PC-3 (cell line): Measurements from ENCODE around the gene NASP. TPM values are rescaled to one million over a fixed set of nuclear protein-coding genes. Genes with fewer than 3 reads are reported as not detected.

Experiments
- ATAC-seq: fragments of 200-7000 bp; cut with Tn5 transposase; 2 replicates; pipeline ENCODE4 v1.9.1; 2020; ENCODE audit warnings: mild to moderate bottlenecking, moderate library complexity
- BruUV-seq: library from RNA; stranded (reverse); fragments of 400-500 nt; replicated peaks from 2 replicates; lab custom pipeline; 2021; lab: Mats Ljungman, UMichigan
- CTCF ChIA-PET: fragments of 300-600 bp; sonication (Branson Sonifier 250); formaldehyde crosslinking; loops from one replicate; lab custom pipeline; 2022; ENCODE audit warnings: antibody characterized with exemption; lab: Charles Lee
- POLR2A ChIA-PET: fragments of 300-600 bp; sonication (Branson Sonifier 250); formaldehyde crosslinking; loops from one replicate; lab custom pipeline; 2022; ENCODE audit warnings: antibody characterized with exemption; ENCODE audit not compliant: unreplicated experiment; lab: Charles Lee
- DNase-seq: peaks from one replicate; pipeline ENCODE4 v3.0.0-alpha.2; 2015
- H2AFZ ChIP-seq: fragments of 300-600 bp; sonication (generic); 2 replicates; pipeline ENCODE4 v1.6.0; 2016; ENCODE audit warnings: antibody characterized with exemption, low read length
- H3F3A ChIP-seq: fragments of 300-600 bp; sonication (generic); one replicate; pipeline ENCODE4 v1.6.0; 2017; ENCODE audit warnings: antibody characterized with exemption, low read length, control low read depth, mild to moderate bottlenecking; ENCODE audit not compliant: unreplicated experiment
- H3K27ac ChIP-seq: fragments of 300-600 bp; sonication (generic); 2 replicates; pipeline ENCODE4 v1.5.1; 2016; ENCODE audit warnings: mild to moderate bottlenecking, low read length
- H3K27me3 ChIP-seq: fragments of 300-600 bp; sonication (generic); 2 replicates; pipeline ENCODE4 v1.6.1; 2016; ENCODE audit warnings: low read length, mixed read lengths
- H3K36me3 ChIP-seq: fragments of 300-600 bp; sonication (generic); 2 replicates; pipeline ENCODE4 v1.6.1; 2016; ENCODE audit warnings: low read depth, mixed run types, low read length, mixed read lengths
- H3K4me1 ChIP-seq: fragments of 300-600 bp; sonication (generic); 2 replicates; pipeline ENCODE4 v1.5.1; 2016; ENCODE audit warnings: low read length; ENCODE audit not compliant: insufficient read depth
- H3K4me2 ChIP-seq: fragments of 300-600 bp; sonication (generic); 2 replicates; pipeline ENCODE4 v1.6.0; 2016; ENCODE audit warnings: low read length
- H3K4me3 ChIP-seq: fragments of 300-600 bp; sonication (generic); 2 replicates; pipeline ENCODE4 v1.5.1; 2016; ENCODE audit warnings: mild to moderate bottlenecking, low read length, mixed read lengths
- H3K79me2 ChIP-seq: fragments of 300-600 bp; sonication (generic); 2 replicates; pipeline ENCODE4 v1.6.1; 2017; ENCODE audit warnings: low read length, mixed read lengths
- H3K9ac ChIP-seq: fragments of 300-600 bp; sonication (generic); 2 replicates; pipeline ENCODE4 v1.6.0; 2016; ENCODE audit warnings: mild to moderate bottlenecking, low read length
- H3K9me2 ChIP-seq: fragments of 300-600 bp; sonication (generic); replicated peaks from 2 replicates; pipeline ENCODE4 v1.6.1; 2016; ENCODE audit warnings: mixed run types, low read length, mixed read lengths
- H3K9me3 ChIP-seq: fragments of 300-600 bp; sonication (generic); 2 replicates; pipeline ENCODE4 v1.6.1; 2016; ENCODE audit warnings: low read length, mixed read lengths
- H4K20me1 ChIP-seq: fragments of 300-600 bp; sonication (generic); 2 replicates; pipeline ENCODE4 v1.6.1; 2016; ENCODE audit warnings: low read length, mixed read lengths
- EZH2 ChIP-seq: fragments of 300-600 bp; sonication (generic); IDR thresholded peaks from one replicate; pipeline ENCODE4 v1.6.1; 2017; ENCODE audit warnings: antibody characterized with exemption, mild to moderate bottlenecking, low read length; ENCODE audit not compliant: unreplicated experiment
- EZH2phosphoT487 ChIP-seq: fragments of 300-600 bp; sonication (generic); IDR thresholded peaks from 2 replicates; pipeline ENCODE4 v1.6.1; 2018; ENCODE audit warnings: mild to moderate bottlenecking, antibody characterized with exemption, low read length, borderline replicate concordance
- intact Hi-C: fragments of 100-400 bp; cut with micrococcal nuclease; formaldehyde crosslinking; loops from 2 replicates; pipeline ENCODE4 v1.9.0; 2023
- total RNA-seq: library from RNA; depleted of rRNA; stranded (reverse); fragments of >200 nt; gene quantifications from 2 replicates; pipeline ENCODE4 v1.2.3, GENCODE V29; 2014
- TF ChIP-seq, protein P1 (sequence below): fragments of 300-600 bp; sonication (generic); conservative IDR thresholded peaks from 2 replicates; pipeline ENCODE4 v1.5.1; 2017; ENCODE audit warnings: antibody characterized with exemption, low read depth, mild to moderate bottlenecking, low read length

The NASP gene
- total RNA-seq, 1 experiment from 2014 or later, result 119 TPM

DNA sequence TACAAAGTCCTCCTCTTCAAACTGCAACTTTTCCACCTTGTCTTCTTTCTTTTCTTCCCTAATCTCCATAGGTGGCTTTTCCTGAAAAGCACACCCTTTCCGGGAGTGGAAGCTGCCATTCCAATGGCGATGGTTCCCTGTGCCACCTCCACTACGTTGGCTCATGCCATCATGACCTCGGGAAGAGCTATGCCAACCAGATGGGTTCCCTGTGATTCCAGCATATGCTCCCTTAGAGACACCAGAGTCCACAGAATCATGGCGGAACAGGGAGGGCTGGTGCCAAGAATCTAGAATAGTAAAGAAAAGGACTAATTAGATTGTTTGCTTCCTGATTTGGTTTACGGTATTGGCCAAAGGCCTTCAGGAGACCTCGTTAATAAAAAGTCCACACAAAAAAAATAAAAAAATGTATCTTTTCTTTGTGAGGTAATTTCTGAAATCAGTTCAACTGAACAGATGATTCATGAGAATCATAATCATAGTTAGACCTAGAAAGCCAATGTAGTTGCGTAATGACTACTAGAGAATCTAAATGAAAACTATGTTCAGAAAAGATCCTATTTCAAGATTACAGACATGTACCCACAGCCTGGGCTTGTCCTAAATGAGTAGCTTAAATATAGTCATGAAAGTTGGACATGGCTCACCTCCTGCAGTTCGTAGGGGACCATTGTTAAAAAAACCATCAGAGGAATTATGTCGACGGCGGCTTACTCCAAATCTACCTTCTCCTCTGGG is 70.9 kb downstream of the NASP start:
- H2AFZ ChIP-seq, result no peak overlapping the region
- CTCF ChIA-PET, result no interaction called here
- TF ChIP-seq EZH2phosphoT487 (no peak), EZH2 (no peak)
- TF ChIP-seq, protein P1, sequence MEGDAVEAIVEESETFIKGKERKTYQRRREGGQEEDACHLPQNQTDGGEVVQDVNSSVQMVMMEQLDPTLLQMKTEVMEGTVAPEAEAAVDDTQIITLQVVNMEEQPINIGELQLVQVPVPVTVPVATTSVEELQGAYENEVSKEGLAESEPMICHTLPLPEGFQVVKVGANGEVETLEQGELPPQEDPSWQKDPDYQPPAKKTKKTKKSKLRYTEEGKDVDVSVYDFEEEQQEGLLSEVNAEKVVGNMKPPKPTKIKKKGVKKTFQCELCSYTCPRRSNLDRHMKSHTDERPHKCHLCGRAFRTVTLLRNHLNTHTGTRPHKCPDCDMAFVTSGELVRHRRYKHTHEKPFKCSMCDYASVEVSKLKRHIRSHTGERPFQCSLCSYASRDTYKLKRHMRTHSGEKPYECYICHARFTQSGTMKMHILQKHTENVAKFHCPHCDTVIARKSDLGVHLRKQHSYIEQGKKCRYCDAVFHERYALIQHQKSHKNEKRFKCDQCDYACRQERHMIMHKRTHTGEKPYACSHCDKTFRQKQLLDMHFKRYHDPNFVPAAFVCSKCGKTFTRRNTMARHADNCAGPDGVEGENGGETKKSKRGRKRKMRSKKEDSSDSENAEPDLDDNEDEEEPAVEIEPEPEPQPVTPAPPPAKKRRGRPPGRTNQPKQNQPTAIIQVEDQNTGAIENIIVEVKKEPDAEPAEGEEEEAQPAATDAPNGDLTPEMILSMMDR, result no peak
- no TSS peak for BruUV-seq
- POLR2A ChIA-PET, result no interaction called here
- peaks cover 3% of the 10 kb centered on the region for H3F3A ChIP-seq
- peaks cover 8% of the 10 kb centered on the region; the same call in 1 of the 2 replicates for H3K79me2 ChIP-seq
- H3K9ac ChIP-seq, result no peak overlapping the region
- H3K4me1 ChIP-seq, result no peaks in the 10 kb centered on the region
- no peak for DNase-seq
- ATAC-seq, result no peak
- H4K20me1 ChIP-seq, result no peaks in the 10 kb centered on the region
- H3K36me3 ChIP-seq, result peaks cover 80% of the 10 kb centered on the region
- no peaks in the 10 kb centered on the region for H3K9me2 ChIP-seq
- no peaks in the 10 kb centered on the region for H3K27me3 ChIP-seq
- no peak overlapping the region for H3K4me2 ChIP-seq
- H3K4me3 ChIP-seq, result no peak overlapping the region
- no peaks in the 10 kb centered on the region for H3K9me3 ChIP-seq
- intact Hi-C loops, result no loop called here
- H3K27ac ChIP-seq, result no peak overlapping the region

GRCh38 chr1:45656573-45657226 is 72.9 kb downstream of the NASP start:
- no peak overlapping the region for H3K4me3 ChIP-seq
- ChIA-PET POLR2A (no interaction called here), CTCF (no interaction called here)
- no peaks in the 10 kb centered on the region for H3K4me1 ChIP-seq
- H3K9me3 ChIP-seq, result no peaks in the 10 kb centered on the region
- no peak overlapping the region for H3K27ac ChIP-seq
- no peak overlapping the region for H3K4me2 ChIP-seq
- no peaks in the 10 kb centered on the region for H3F3A ChIP-seq
- H2AFZ ChIP-seq, result no peak overlapping the region
- H4K20me1 ChIP-seq, result no peaks in the 10 kb centered on the region
- no peaks in the 10 kb centered on the region for H3K27me3 ChIP-seq
- H3K9ac ChIP-seq, result no peak overlapping the region
- TF ChIP-seq, protein P1, result no peak
- TF ChIP-seq EZH2phosphoT487 (no peak), EZH2 (no peak)
- intact Hi-C loops, result no loop called here
- H3K36me3 ChIP-seq, result peaks cover 68% of the 10 kb centered on the region
- DNase-seq (no peak), ATAC-seq (no peak)
- no TSS peak for BruUV-seq
- H3K9me2 ChIP-seq, result no peaks in the 10 kb centered on the region
- H3K79me2 ChIP-seq, result peaks cover 16% of the 10 kb centered on the region

DNA sequence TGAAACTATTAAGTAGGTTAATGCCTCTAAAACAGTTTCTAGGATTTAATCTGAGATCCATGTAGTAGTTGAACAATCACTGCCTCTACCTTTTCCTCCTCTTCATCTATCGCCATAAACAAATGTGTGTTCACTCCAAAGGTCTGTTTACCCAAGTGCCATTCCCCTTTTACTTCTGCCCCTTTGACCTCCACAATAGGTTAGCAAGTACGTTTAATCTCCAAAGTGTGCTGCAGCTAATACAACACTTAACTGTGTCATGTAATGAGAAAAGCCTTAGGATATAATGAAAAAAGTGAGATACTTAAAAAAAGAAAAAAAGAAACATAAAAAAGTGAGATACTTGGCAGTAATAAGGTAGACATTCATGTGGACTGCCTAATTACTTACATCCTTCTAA is 74.3 kb downstream of the NASP start:
- POLR2A ChIA-PET, result no interaction called here
- Histone ChIP-seq H3K4me2 (no peak overlapping the region), H2AFZ (no peak overlapping the region), H3K9ac (no peak overlapping the region), H3F3A (no peaks in the 10 kb centered on the region), H3K27ac (no peak overlapping the region), H3K9me3 (no peaks in the 10 kb centered on the region), H3K79me2 (peaks cover 31% of the 10 kb centered on the region), H4K20me1 (0 out of 2 replicates have a peak, but pooled peaks cover 12% of the 10 kb centered on the region), H3K36me3 (peaks cover 61% of the 10 kb centered on the region), H3K4me3 (no peak overlapping the region), H3K27me3 (no peaks in the 10 kb centered on the region), H3K9me2 (no peaks in the 10 kb centered on the region), H3K4me1 (no peaks in the 10 kb centered on the region)
- CTCF ChIA-PET, result no interaction called here
- DNase-seq, result no peak
- intact Hi-C loops, result no loop called here
- TF ChIP-seq, protein P1, result no peak
- TF ChIP-seq EZH2phosphoT487, result no peak
- no peak for TF ChIP-seq EZH2
- no TSS peak for BruUV-seq
- no peak for ATAC-seq
